SK-N-SH (cell line): ENCODE results near the gene PTPRG. TPM values are rescaled to one million over a fixed set of nuclear protein-coding genes. Genes with fewer than 3 reads are reported as not detected.

ENCODE experiments used
- CTCF ChIA-PET: fragments of 300-600, 350-600 bp; formaldehyde crosslinking; extraction: SDS; loops from one replicate; lab custom pipeline; 2021; lab: Yijun Ruan, JAX
- POLR2A ChIA-PET: fragments of 350-600 bp; sonication (Branson Sonifier 250); formaldehyde crosslinking; extraction: SDS; loops from one replicate; lab custom pipeline; 2020; ENCODE audit warnings: antibody characterized with exemption, inconsistent platforms; lab: Yijun Ruan, JAX
- DNase-seq: peaks from one replicate; pipeline ENCODE4 v3.0.0; 2012
- H2AFZ ChIP-seq: fragments of 200-600 bp; sonication (generic); 2 replicates; pipeline ENCODE4 v1.8.1; 2016; ENCODE audit warnings: antibody characterized with exemption, mild to moderate bottlenecking, low read depth
- H3F3A ChIP-seq: fragments of 200-600 bp; sonication (generic); replicated peaks from 2 replicates; pipeline ENCODE3; 2016; ENCODE audit warnings: antibody characterized with exemption, mild to moderate bottlenecking; ENCODE audit not compliant: insufficient read depth
- H3K27ac ChIP-seq, 2 experiments: fragments of 200-500 bp in 1 of 2; fragments of 200-600 bp in 1 of 2; sonication (Bioruptor generic) in 1 of 2; sonication (generic), shearing (Covaris generic) in 1 of 2; 2 replicates each; pipeline versions ENCODE4 v1.5.1 to v1.6.1; 2014 to 2016; ENCODE audit warnings: low read depth in 2 of 2, inconsistent platforms in 1 of 2, low read length in 1 of 2, mild to moderate bottlenecking in 1 of 2, mixed read lengths in 1 of 2
- H3K27me3 ChIP-seq: fragments of 200-600 bp; sonication (generic), shearing (Covaris generic); 2 replicates; pipeline ENCODE4 v1.6.1; 2016; ENCODE audit warnings: mixed run types; ENCODE audit not compliant: insufficient read depth
- H3K36me3 ChIP-seq, 2 experiments: fragments of 200-500 bp in 1 of 2; fragments of 200-600 bp in 1 of 2; sonication (Bioruptor generic) in 1 of 2; sonication (generic) in 1 of 2; replicated peaks in 1 of 2; 2 replicates each; pipeline versions ENCODE3 to v1.5.1; 2014 to 2016; ENCODE audit warnings: low read length in 1 of 2, mild to moderate bottlenecking in 1 of 2; ENCODE audit not compliant: insufficient read depth in 2 of 2, control insufficient read depth in 1 of 2
- H3K4me1 ChIP-seq, 2 experiments: fragments of 200-500 bp in 1 of 2; fragments of 200-600 bp in 1 of 2; sonication (Bioruptor generic) in 1 of 2; sonication (generic), shearing (Covaris generic) in 1 of 2; 2 replicates each; pipeline versions ENCODE4 v1.5.1 to v1.6.1; 2014 to 2016; ENCODE audit warnings: low read depth in 1 of 2, low read length in 1 of 2, mixed run types in 1 of 2; ENCODE audit not compliant: insufficient read depth in 2 of 2, control insufficient read depth in 1 of 2
- H3K4me2 ChIP-seq: fragments of 200-600 bp; sonication (generic), shearing (Covaris generic); 2 replicates; pipeline ENCODE4 v1.6.1; 2017; ENCODE audit warnings: mixed run types
- H3K4me3 ChIP-seq, 2 experiments: fragments of 200-500 bp in 1 of 2; fragments of 200-600 bp in 1 of 2; sonication (Bioruptor generic) in 1 of 2; sonication (generic), shearing (Covaris generic) in 1 of 2; 2 replicates each; pipeline versions ENCODE4 v1.5.1 to v1.8.1; 2014 to 2016; ENCODE audit warnings: low read depth in 2 of 2, inconsistent platforms in 1 of 2, low read length in 1 of 2, mild to moderate bottlenecking in 1 of 2, mixed read lengths in 1 of 2, moderate library complexity in 1 of 2
- H3K79me2 ChIP-seq: fragments of 200-600 bp; sonication (generic); 2 replicates; pipeline ENCODE4 v1.8.1; 2017; ENCODE audit warnings: mild to moderate bottlenecking; ENCODE audit not compliant: insufficient read depth
- H3K9ac ChIP-seq: fragments of 200-600 bp; sonication (generic); 2 replicates; pipeline ENCODE4 v1.6.1; 2017; ENCODE audit warnings: mixed run types
- H3K9me2 ChIP-seq: fragments of 200-600 bp; sonication (generic); 2 replicates; pipeline ENCODE4 v1.6.1; 2017; ENCODE audit warnings: mixed run types
- H3K9me3 ChIP-seq: fragments of 200-600 bp; sonication (generic); 2 replicates; pipeline ENCODE4 v1.6.1; 2017; ENCODE audit warnings: mixed run types, mild to moderate bottlenecking, moderate library complexity
- H4K20me1 ChIP-seq: fragments of 200-600 bp; sonication (generic); 2 replicates; pipeline ENCODE4 v1.6.1; 2017; ENCODE audit warnings: mild to moderate bottlenecking, mixed run types; ENCODE audit not compliant: insufficient read depth
- ELF1 ChIP-seq: IDR thresholded peaks from 2 replicates; pipeline ENCODE4 v1.4.0; 2012
- EZH2phosphoT487 ChIP-seq: fragments of 200-600 bp; sonication (generic); IDR thresholded peaks from 2 replicates; pipeline ENCODE4 v1.6.1; 2017; ENCODE audit warnings: low read depth, mixed run types, mild to moderate bottlenecking, antibody characterized with exemption, moderate library complexity, borderline replicate concordance
- FOSL2 ChIP-seq: IDR thresholded peaks from 2 replicates; pipeline ENCODE4 v1.4.0; 2012; ENCODE audit warnings: low read depth, mild to moderate bottlenecking, moderate library complexity, borderline replicate concordance
- FOXJ3 ChIP-seq: sonication (generic); formaldehyde crosslinking; IDR thresholded peaks from 2 replicates; pipeline ENCODE4 v1.5.1; 2020; ENCODE audit warnings: mild to moderate bottlenecking, missing genetic modification reagents
- FOXM1 ChIP-seq: IDR thresholded peaks from 2 replicates; pipeline ENCODE4 v1.4.0; 2012; ENCODE audit warnings: low read depth, mild to moderate bottlenecking
- GATA2 ChIP-seq: sonication (generic); formaldehyde crosslinking; IDR thresholded peaks from 2 replicates; pipeline ENCODE4 v1.5.0; 2020; ENCODE audit warnings: mild to moderate bottlenecking, missing genetic modification reagents
- IRF3 ChIP-seq: fragments of 150-350 bp; IDR thresholded peaks from 2 replicates; pipeline ENCODE4 v1.6.1; 2016; ENCODE audit warnings: mild to moderate bottlenecking, low read depth, low read length
- MAX ChIP-seq: IDR thresholded peaks from 2 replicates; pipeline ENCODE4 v1.4.0; 2012; ENCODE audit warnings: low read depth
- PBX3 ChIP-seq: IDR thresholded peaks from 2 replicates; pipeline ENCODE4; 2012
- RAD21 ChIP-seq: IDR thresholded peaks from 2 replicates; pipeline ENCODE4 v1.6.1; 2012; ENCODE audit warnings: mild to moderate bottlenecking, low read length
- RXRA ChIP-seq: IDR thresholded peaks from 2 replicates; pipeline ENCODE4 v1.4.0; 2012; ENCODE audit warnings: low read depth, mild to moderate bottlenecking, borderline replicate concordance
- SMC3 ChIP-seq: IDR thresholded peaks from 2 replicates; pipeline ENCODE4 v1.6.1; 2012; ENCODE audit warnings: low read depth, low read length, improper control_type of control experiment
- TEAD4 ChIP-seq: IDR thresholded peaks from 2 replicates; pipeline ENCODE4 v1.4.0; 2012; ENCODE audit warnings: mild to moderate bottlenecking, borderline replicate concordance; ENCODE audit not compliant: insufficient read depth
- WGBS: methylation state at CpG from one replicate; pipeline ENCODE4 v1.1.6; 2017; ENCODE audit warnings: low lambda C conversion rate; 5-methylcytosine and 5-hydroxymethylcytosine counted together
- polyA plus RNA-seq, 3 experiments: library from polyadenylated mRNA; depleted of rRNA; stranded (reverse); fragments of >200 nt; gene quantifications; 2 replicates each; pipeline ENCODE4 v1.2.3, GENCODE V29; 2012
- TF ChIP-seq, protein P1 (sequence below): fragments of 150-350 bp; IDR thresholded peaks from 2 replicates; pipeline ENCODE4 v1.6.1; 2017; ENCODE audit warnings: antibody characterized with exemption, low read length, low read depth, borderline replicate concordance
- TF ChIP-seq, protein P2 (sequence below): IDR thresholded peaks from 2 replicates; pipeline ENCODE4 v1.4.0; 2012; ENCODE audit warnings: low read depth, borderline replicate concordance

PTPRG gene
- polyA plus RNA-seq, 1 of the 3 experiments (the other 2 are of a cell fraction), result 14.1 TPM

- Histone ChIP-seq H3F3A (no peaks in the 10 kb centered on the region), H2AFZ (peak overlapping the region; percentile 92), H3K9me2 (no peaks in the 10 kb centered on the region; the same call in 1 of the 2 replicates), H3K4me2 (peak overlapping the region; percentile 74; the same call in 1 of the 2 replicates), H3K9ac (no peak overlapping the region; the same call in 1 of the 2 replicates), H3K4me3 (peak overlapping the region; percentile 85 to 87), H3K79me2 (no peaks in the 10 kb centered on the region), H3K36me3 (peaks cover 33 to 44% of the 10 kb centered on the region in 2 experiments), H3K9me3 (no peaks in the 10 kb centered on the region), H3K27me3 (no peaks in the 10 kb centered on the region), H3K27ac (no peak overlapping the region), H3K4me1 (peaks cover 0 to 10% of the 10 kb centered on the region in 2 experiments; a peak in 2 of 4 replicates), H4K20me1 (no peaks in the 10 kb centered on the region)
- DNase-seq, result no peak
- ChIA-PET POLR2A (no interaction called here), CTCF (interaction anchor here (1.0 to 5.7 kb wide), 2 partner anchors 12 to 119 kb away, joined by 6 to 38 read pairs; no protein-coding TSS in a partner anchor)
- no peak for TF ChIP-seq FOSL2
- TF ChIP-seq SMC3, result no peak
- TF ChIP-seq FOXM1, result no peak
- no peak for TF ChIP-seq RAD21
- TF ChIP-seq FOXJ3 (CRISPR knock-in tag), result no peak
- no peak for TF ChIP-seq PBX3
- TF ChIP-seq ELF1, result no peak
- no peak for TF ChIP-seq MAX
- TF ChIP-seq TEAD4, result no peak
- TF ChIP-seq, protein P1, sequence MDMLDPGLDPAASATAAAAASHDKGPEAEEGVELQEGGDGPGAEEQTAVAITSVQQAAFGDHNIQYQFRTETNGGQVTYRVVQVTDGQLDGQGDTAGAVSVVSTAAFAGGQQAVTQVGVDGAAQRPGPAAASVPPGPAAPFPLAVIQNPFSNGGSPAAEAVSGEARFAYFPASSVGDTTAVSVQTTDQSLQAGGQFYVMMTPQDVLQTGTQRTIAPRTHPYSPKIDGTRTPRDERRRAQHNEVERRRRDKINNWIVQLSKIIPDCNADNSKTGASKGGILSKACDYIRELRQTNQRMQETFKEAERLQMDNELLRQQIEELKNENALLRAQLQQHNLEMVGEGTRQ, result no peak
- TF ChIP-seq, protein P2, sequence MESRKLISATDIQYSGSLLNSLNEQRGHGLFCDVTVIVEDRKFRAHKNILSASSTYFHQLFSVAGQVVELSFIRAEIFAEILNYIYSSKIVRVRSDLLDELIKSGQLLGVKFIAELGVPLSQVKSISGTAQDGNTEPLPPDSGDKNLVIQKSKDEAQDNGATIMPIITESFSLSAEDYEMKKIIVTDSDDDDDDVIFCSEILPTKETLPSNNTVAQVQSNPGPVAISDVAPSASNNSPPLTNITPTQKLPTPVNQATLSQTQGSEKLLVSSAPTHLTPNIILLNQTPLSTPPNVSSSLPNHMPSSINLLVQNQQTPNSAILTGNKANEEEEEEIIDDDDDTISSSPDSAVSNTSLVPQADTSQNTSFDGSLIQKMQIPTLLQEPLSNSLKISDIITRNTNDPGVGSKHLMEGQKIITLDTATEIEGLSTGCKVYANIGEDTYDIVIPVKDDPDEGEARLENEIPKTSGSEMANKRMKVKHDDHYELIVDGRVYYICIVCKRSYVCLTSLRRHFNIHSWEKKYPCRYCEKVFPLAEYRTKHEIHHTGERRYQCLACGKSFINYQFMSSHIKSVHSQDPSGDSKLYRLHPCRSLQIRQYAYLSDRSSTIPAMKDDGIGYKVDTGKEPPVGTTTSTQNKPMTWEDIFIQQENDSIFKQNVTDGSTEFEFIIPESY, result no peak
- 86% methylated on average over 7 of the region's 7 CpGs for WGBS
Measured at GRCh38 chr3:62319570-62320243, 758.3 kb downstream of the PTPRG start.

GRCh38 chr3:62323241-62323640 lies 761.9 kb downstream of the PTPRG start:
- peaks cover 0 to 9% of the 10 kb centered on the region in 2 experiments; a peak in 2 of 4 replicates for H3K4me1 ChIP-seq
- no peak for TF ChIP-seq IRF3
- TF ChIP-seq RAD21, result no peak
- TF ChIP-seq PBX3, result no peak
- no peak for TF ChIP-seq RXRA
- no peak for TF ChIP-seq FOSL2
- no peak for TF ChIP-seq ELF1
- no peak for TF ChIP-seq GATA2 (CRISPR knock-in tag)
- no peak for TF ChIP-seq EZH2phosphoT487
- TF ChIP-seq SMC3, result no peak
- CTCF ChIA-PET, result interaction anchor here (0.6 to 2.0 kb wide), 6 partner anchors 9 to 412 kb away, joined by 3 to 7 read pairs (median 4); no protein-coding TSS in a partner anchor
- H3K9me2 ChIP-seq, result no peaks in the 10 kb centered on the region; the same call in 1 of the 2 replicates
- no peaks in the 10 kb centered on the region for H3K27me3 ChIP-seq
- no peaks in the 10 kb centered on the region for H4K20me1 ChIP-seq
- H3K4me3 ChIP-seq, result no peak overlapping the region
- no peaks in the 10 kb centered on the region for H3K79me2 ChIP-seq
- H3K9me3 ChIP-seq, result no peaks in the 10 kb centered on the region
- no peak overlapping the region for H2AFZ ChIP-seq
- POLR2A ChIA-PET, result no interaction called here
- 94% methylated on average over 1 of the region's 1 CpG for WGBS
- H3K36me3 ChIP-seq, result peaks cover 47 to 58% of the 10 kb centered on the region in 2 experiments
- H3K27ac ChIP-seq, result no peak overlapping the region
- H3F3A ChIP-seq, result no peaks in the 10 kb centered on the region
- H3K4me2 ChIP-seq, result no peak overlapping the region
- no peak for DNase-seq
- H3K9ac ChIP-seq, result no peak overlapping the region
